GM12878 (cell line): ENCODE data around the gene RBBP6. TPM values are rescaled to one million over a fixed set of nuclear protein-coding genes. Genes with fewer than 3 reads are reported as not detected.

Source experiments
- ATAC-seq: fragments of 200-7000 bp; cut with Tn5 transposase; 3 replicates; pipeline ENCODE4 v1.9.1; 2020; ENCODE audit warnings: mild to moderate bottlenecking, moderate library complexity
- BruUV-seq: library from RNA; stranded (reverse); fragments of 400-500 nt; replicated peaks from 2 replicates; lab custom pipeline; 2021; lab: Mats Ljungman, UMichigan
- CTCF ChIA-PET: fragments of 300-600 bp; sonication (Branson Sonifier 250); formaldehyde crosslinking; extraction: SDS; loops from one replicate; lab custom pipeline; 2021; ENCODE audit warnings: inconsistent platforms; lab: Yijun Ruan, JAX
- POLR2A ChIA-PET: fragments of 350-600 bp; formaldehyde crosslinking; extraction: SDS; loops from one replicate; lab custom pipeline; 2021; ENCODE audit warnings: inconsistent platforms; lab: Charles Lee
- RAD21 ChIA-PET: fragments of 300-600 bp; sonication (Branson Sonifier 250); formaldehyde crosslinking; loops from one replicate; lab custom pipeline; 2023; ENCODE audit warnings: antibody characterized with exemption; ENCODE audit not compliant: unreplicated experiment; lab: Charles Lee
- SMC1A ChIA-PET: fragments of 300-600 bp; sonication (Branson Sonifier 250); formaldehyde crosslinking; loops from one replicate; lab custom pipeline; 2023; ENCODE audit not compliant: unreplicated experiment, uncharacterized antibody; lab: Charles Lee
- DNase-seq: peaks from one replicate; pipeline ENCODE4 v3.0.0-alpha.2; 2011; ENCODE audit warnings: low read depth, low spot score
- FAIRE-seq: peaks from 3 replicates; lab custom pipeline; 2011; peaks lifted over from hg19 to GRCh38; lab: Jason Lieb, UNC
- H2AFZ ChIP-seq: 2 replicates; pipeline ENCODE4 v1.6.0; 2011; ENCODE audit warnings: low read depth, low read length, control low read depth; ENCODE audit not compliant: control insufficient read depth
- H3K27ac ChIP-seq: 2 replicates; pipeline ENCODE4 v1.5.1; 2011; ENCODE audit warnings: control low read depth; ENCODE audit not compliant: control insufficient read depth, insufficient read depth
- H3K27me3 ChIP-seq, 2 experiments: replicated peaks in 1 of 2; 2 replicates each; pipeline versions ENCODE4 v1.6.0 to v1.6.1; 2011; ENCODE audit warnings: low read length in 1 of 2; ENCODE audit not compliant: control insufficient read depth in 2 of 2, insufficient read depth in 2 of 2
- H3K36me3 ChIP-seq, 2 experiments: 2 replicates each; pipeline ENCODE4 v1.5.1; 2011; ENCODE audit warnings: low read length in 1 of 2; ENCODE audit not compliant: control insufficient read depth in 2 of 2, insufficient read depth in 2 of 2
- H3K4me1 ChIP-seq: 2 replicates; pipeline ENCODE4 v1.6.1; 2011; ENCODE audit warnings: mild to moderate bottlenecking, low read length, moderate library complexity, mixed read lengths; ENCODE audit not compliant: control insufficient read depth, insufficient read depth
- H3K4me2 ChIP-seq: 2 replicates; pipeline ENCODE4 v1.6.0; 2011; ENCODE audit warnings: control low read depth; ENCODE audit not compliant: control insufficient read depth, insufficient read depth
- H3K4me3 ChIP-seq: fragments of 200-600 bp; sonication (generic); 2 replicates; pipeline ENCODE4 v1.5.1; 2016
- H3K79me2 ChIP-seq: 2 replicates; pipeline ENCODE4 v1.6.0; 2011; ENCODE audit warnings: low read length; ENCODE audit not compliant: control insufficient read depth, insufficient read depth
- H3K9ac ChIP-seq: 2 replicates; pipeline ENCODE4 v1.8.0; 2011; ENCODE audit warnings: low read length, control low read depth, mixed read lengths; ENCODE audit not compliant: control insufficient read depth, insufficient read depth
- H3K9me3 ChIP-seq: replicated peaks from 3 replicates; pipeline ENCODE4 v1.5.1; 2011; ENCODE audit warnings: mild to moderate bottlenecking, low read length; ENCODE audit not compliant: control insufficient read depth, insufficient read depth
- H4K20me1 ChIP-seq: 2 replicates; pipeline ENCODE4 v1.6.0; 2011; ENCODE audit not compliant: control insufficient read depth, insufficient read depth
- FOS ChIP-seq: IDR thresholded peaks from 3 replicates; pipeline ENCODE4 v1.6.1; 2011; ENCODE audit warnings: borderline replicate concordance; ENCODE audit not compliant: insufficient read length; ENCODE audit errors: extremely low read depth
- GATAD2B ChIP-seq: fragments of 450-650 bp; conservative IDR thresholded peaks from 2 replicates; pipeline ENCODE4 v1.6.1; 2017; ENCODE audit warnings: low read depth, mild to moderate bottlenecking, moderate library complexity
- NFYB ChIP-seq: IDR thresholded peaks from 2 replicates; pipeline ENCODE4 v1.6.1; 2011; ENCODE audit warnings: low read depth, mild to moderate bottlenecking, low read length, improper control_type of control experiment, moderate library complexity; ENCODE audit not compliant: insufficient read depth
- RAD51 ChIP-seq: fragments of 450-650 bp; IDR thresholded peaks from 2 replicates; pipeline ENCODE4 v1.6.1; 2016; ENCODE audit warnings: moderate library complexity, mild to moderate bottlenecking, inconsistent platforms
- SREBF2 ChIP-seq: IDR thresholded peaks from 2 replicates; pipeline ENCODE4 v1.6.1; 2012; ENCODE audit warnings: mild to moderate bottlenecking, low read length
- ZNF384 ChIP-seq: IDR thresholded peaks from 2 replicates; pipeline ENCODE4 v1.6.1; 2012; ENCODE audit warnings: low read depth, mild to moderate bottlenecking, low read length, improper control_type of control experiment, borderline replicate concordance
- WGBS: methylation state at CpG from one replicate; pipeline ENCODE4 v1.1.6; 2016; ENCODE audit warnings: low lambda C conversion rate; ENCODE audit not compliant: insufficient replicate concordance, insufficient coverage; ENCODE audit errors: missing lambda C conversion rate; 5-methylcytosine and 5-hydroxymethylcytosine counted together
- in situ Hi-C: fragments of 300-500 bp; cut with MboI; formaldehyde crosslinking; loops from 9 replicates; pipeline ENCODE4 v1.14.3; 2018; ENCODE audit warnings: mixed read lengths
- intact Hi-C: fragments of 100-400 bp; cut with micrococcal nuclease; formaldehyde crosslinking; loops from one replicate; pipeline ENCODE4 v1.14.2; 2022; ENCODE audit not compliant: unreplicated experiment
- polyA plus RNA-seq, 11 experiments: library from polyadenylated mRNA; depleted of rRNA in 4 of 11; unstranded in 6 of 11; stranded (reverse) in 5 of 11; fragments of >200 nt; fragmentation: Nextera tagmentation in 4 of 11; fragmentation: Illumina TruSeq in 1 of 11; extraction: Ambion mirVana in 4 of 11; extraction: Trizol in 1 of 11; gene quantifications; 1 replicate in 1 of 11; 2 replicates in 10 of 11; pipeline versions ENCODE4 v1.2.1 to v1.2.3, GENCODE V29; 2011 to 2016; ENCODE audit warnings: inconsistent platforms in 2 of 11, missing spikeins in 2 of 11, low read depth in 1 of 11
- total RNA-seq, 4 experiments: library from RNA; depleted of rRNA in 3 of 4; stranded (reverse); fragments of >200 nt in 3 of 4; fragmentation: Illumina TruSeq in 1 of 4; extraction: Trizol in 1 of 4; gene quantifications; 2 replicates each; pipeline versions ENCODE4 v1.2.1 to v1.2.3, GENCODE V29; 2013 to 2021
- TF ChIP-seq, protein P1 (sequence below): IDR thresholded peaks from 2 replicates; pipeline ENCODE4 v1.6.1; 2012; ENCODE audit warnings: improper control_type of control experiment, low read depth, low read length; ENCODE audit not compliant: insufficient replicate concordance

Gene RBBP6
- total and polyA plus RNA-seq, 10 of the 15 experiments (the other 5 are each of a cell fraction or from before 2014, with no cell fraction given) = 16.9 to 80.2 (median 36.5) TPM

GRCh38 chr16:24609740-24610415 is 70.5 kb downstream of the RBBP6 start:
- RAD21 ChIA-PET = no interaction called here
- 3% methylated on average over 22 of the region's 22 CpGs for WGBS
- DNase-seq (no peak), ATAC-seq (no peak), FAIRE-seq (no peak)
- CTCF ChIA-PET = interaction anchor here (0.6 kb wide), 2 partner anchors 59 to 79 kb away, joined by 3 read pairs; no protein-coding TSS in a partner anchor
- Histone ChIP-seq H3K4me1 (no peaks in the 10 kb centered on the region), H2AFZ (no peak overlapping the region), H4K20me1 (no peaks in the 10 kb centered on the region), H3K4me3 (no peak overlapping the region), H3K36me3 (no peaks in the 10 kb centered on the region), H3K79me2 (no peaks in the 10 kb centered on the region), H3K9ac (no peak overlapping the region), H3K4me2 (no peak overlapping the region), H3K9me3 (no peaks in the 10 kb centered on the region), H3K27me3 (peaks cover 3% of the 10 kb centered on the region in 2 experiments; a peak in 3 of 4 replicates), H3K27ac (no peak overlapping the region)
- no peak for TF ChIP-seq NFYB
- TF ChIP-seq GATAD2B = no peak
- TF ChIP-seq ZNF384 = no peak
- TF ChIP-seq FOS = peak; percentile 15
- TF ChIP-seq, protein P1, sequence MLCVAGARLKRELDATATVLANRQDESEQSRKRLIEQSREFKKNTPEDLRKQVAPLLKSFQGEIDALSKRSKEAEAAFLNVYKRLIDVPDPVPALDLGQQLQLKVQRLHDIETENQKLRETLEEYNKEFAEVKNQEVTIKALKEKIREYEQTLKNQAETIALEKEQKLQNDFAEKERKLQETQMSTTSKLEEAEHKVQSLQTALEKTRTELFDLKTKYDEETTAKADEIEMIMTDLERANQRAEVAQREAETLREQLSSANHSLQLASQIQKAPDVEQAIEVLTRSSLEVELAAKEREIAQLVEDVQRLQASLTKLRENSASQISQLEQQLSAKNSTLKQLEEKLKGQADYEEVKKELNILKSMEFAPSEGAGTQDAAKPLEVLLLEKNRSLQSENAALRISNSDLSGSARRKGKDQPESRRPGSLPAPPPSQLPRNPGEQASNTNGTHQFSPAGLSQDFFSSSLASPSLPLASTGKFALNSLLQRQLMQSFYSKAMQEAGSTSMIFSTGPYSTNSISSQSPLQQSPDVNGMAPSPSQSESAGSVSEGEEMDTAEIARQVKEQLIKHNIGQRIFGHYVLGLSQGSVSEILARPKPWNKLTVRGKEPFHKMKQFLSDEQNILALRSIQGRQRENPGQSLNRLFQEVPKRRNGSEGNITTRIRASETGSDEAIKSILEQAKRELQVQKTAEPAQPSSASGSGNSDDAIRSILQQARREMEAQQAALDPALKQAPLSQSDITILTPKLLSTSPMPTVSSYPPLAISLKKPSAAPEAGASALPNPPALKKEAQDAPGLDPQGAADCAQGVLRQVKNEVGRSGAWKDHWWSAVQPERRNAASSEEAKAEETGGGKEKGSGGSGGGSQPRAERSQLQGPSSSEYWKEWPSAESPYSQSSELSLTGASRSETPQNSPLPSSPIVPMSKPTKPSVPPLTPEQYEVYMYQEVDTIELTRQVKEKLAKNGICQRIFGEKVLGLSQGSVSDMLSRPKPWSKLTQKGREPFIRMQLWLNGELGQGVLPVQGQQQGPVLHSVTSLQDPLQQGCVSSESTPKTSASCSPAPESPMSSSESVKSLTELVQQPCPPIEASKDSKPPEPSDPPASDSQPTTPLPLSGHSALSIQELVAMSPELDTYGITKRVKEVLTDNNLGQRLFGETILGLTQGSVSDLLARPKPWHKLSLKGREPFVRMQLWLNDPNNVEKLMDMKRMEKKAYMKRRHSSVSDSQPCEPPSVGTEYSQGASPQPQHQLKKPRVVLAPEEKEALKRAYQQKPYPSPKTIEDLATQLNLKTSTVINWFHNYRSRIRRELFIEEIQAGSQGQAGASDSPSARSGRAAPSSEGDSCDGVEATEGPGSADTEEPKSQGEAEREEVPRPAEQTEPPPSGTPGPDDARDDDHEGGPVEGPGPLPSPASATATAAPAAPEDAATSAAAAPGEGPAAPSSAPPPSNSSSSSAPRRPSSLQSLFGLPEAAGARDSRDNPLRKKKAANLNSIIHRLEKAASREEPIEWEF = no peak
- TF ChIP-seq SREBF2 = no peak
- TF ChIP-seq RAD51 = peak; percentile 68
- POLR2A ChIA-PET = no interaction called here
- no TSS peak for BruUV-seq
- SMC1A ChIA-PET = no interaction called here
- in situ Hi-C loops = no loop called here
- intact Hi-C loops = no loop called here
